NCI-H2029 treated with DMSO at 0.1 percent for 48 hours (cell line): ENCODE measurements around the gene DHX15.

Experiments
- DNase-seq: peaks from one replicate; lab custom pipeline; 2025; lab: John Stamatoyannopoulos, UW

Gene DHX15

DNA sequence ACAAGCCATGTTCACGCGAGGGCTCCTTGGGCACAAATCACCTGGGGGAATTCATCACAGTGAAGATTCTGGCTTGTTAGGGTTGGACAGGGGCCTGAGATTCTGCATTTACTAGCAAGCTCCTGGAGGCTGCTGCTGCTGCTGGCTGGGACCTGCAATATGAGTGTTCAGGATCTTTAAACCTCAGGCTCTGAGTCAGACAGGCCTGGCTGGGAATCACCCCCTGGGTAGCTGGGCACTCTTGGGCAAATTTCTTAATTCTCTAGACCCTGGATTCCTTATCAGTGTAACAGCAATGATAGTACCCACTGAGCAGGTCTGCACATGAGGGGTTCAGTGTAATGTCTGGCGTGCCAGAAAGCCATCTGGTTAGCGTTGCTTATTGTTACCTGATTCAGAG lies 101.5 kb downstream of the DHX15 start:
- no peak for DNase-seq

DNA sequence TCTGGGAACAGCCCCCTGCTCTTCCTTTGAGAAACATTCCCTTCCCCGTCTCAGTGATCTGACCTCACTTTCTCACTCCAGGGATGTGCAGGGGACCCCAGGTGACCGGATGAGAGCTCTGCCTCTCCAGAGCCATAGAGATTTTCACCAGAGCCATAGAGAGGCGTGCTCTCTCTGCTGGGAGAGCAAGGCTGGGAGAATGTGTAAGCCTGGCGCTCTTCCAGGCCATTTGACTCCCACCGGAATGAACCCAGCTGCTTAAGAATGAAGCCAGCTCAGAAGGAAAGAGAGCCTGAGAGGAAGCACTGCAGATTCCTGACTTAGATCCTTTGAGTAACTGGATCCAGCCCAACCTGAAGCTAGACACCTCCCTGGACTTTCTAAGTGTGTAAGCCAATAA lies 106.4 kb downstream of the DHX15 start:
- no peak for DNase-seq
